ENCODE results near the gene OR7G1.
"Not testable (repeated sequence)": the region's sequence is repeated elsewhere in the genome, so short reads cannot be mapped to it uniquely, and the experiment has no call there.

OR7G1 gene

GRCh38 chr19:9075064-9075949, 40.3 kb downstream of the OR7G1 start:
- no peak for DNase-seq

- DNase-seq: no peak
Measured at GRCh38 chr19:9073806-9074205, 41.8 kb downstream of the OR7G1 start.

GRCh38 chr19:9071720-9072119, 43.8 kb downstream of the OR7G1 start:
- not testable (repeated sequence) for DNase-seq

GRCh38 chr19:9070066-9070465, 45.5 kb downstream of the OR7G1 start:
- DNase-seq: no peak

GRCh38 chr19:9065457-9066014, 50.0 kb downstream of the OR7G1 start:
- DNase-seq: no peak
